ENCODE measurements around the gene ACSBG1. TPM values are rescaled to one million over a fixed set of nuclear protein-coding genes. Genes with fewer than 3 reads are reported as not detected.

ACSBG1 gene
- total and polyA plus RNA-seq, 10 of the 15 experiments (the other 5 are each of a cell fraction or from before 2014, with no cell fraction given) = 0.11 to 0.75 (median 0.42) TPM

DNA sequence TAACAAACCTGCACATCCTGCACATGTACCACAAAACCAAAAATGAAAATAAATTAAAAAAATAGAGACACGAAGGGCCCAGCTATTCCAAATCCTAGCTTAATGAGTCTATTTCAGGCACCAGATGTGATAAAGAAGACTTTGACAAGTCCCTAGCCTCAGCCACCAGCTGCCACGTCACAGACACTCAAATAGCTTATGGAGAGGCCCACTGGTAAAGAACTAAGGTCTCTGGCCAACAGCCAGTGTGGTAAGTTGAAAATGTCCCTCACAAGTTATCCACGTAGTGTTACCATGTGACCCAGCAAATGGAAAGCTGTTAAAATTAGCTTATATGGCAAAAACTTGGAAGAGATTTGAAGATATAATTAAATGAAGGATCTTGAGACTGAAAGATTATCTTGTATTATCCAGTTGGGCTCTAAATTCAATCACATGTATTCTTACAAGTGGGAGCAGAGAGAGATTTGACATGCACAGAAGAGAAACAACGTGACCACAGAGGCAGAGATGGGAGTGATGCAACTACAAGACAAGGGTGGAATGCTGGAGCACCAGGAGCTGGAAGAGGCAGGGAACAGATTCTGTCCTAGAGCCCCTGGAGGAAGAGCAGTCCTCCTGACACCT, 10.9 kb downstream of the ACSBG1 start:
- H3K79me2 ChIP-seq (ENCODE audit: control insufficient read depth, insufficient read depth, low read length) = no peaks in the 10 kb centered on the region
- no peaks in the 10 kb centered on the region for H4K20me1 ChIP-seq (ENCODE audit: control insufficient read depth, insufficient read depth)
- ChIA-PET RAD21 (ENCODE audit: unreplicated experiment) (interaction anchor here (0.5 to 0.9 kb wide), 2 partner anchors 16 to 88 kb away, joined by 3 to 6 read pairs; no protein-coding TSS in a partner anchor), SMC1A (ENCODE audit: uncharacterized antibody, unreplicated experiment) (interaction anchor here (1.1 to 1.5 kb wide), 3 partner anchors 11 to 28 kb away, joined by 4 to 6 read pairs (median 5); partner anchors contain the start of gene ACSBG1), CTCF (interaction anchor here (0.7 to 3.4 kb wide), 3 partner anchors 16 to 284 kb away, joined by 3 to 16 read pairs (median 4); partner anchors contain the start of gene HYKK), POLR2A (no interaction called here)
- WGBS (ENCODE audit: insufficient coverage, insufficient replicate concordance, low lambda C conversion rate, missing lambda C conversion rate) = 60% methylated on average over 4 of the region's 4 CpGs
- DNase-seq (ENCODE audit: low read depth, low spot score) = no peak
- no peak overlapping the region for H3K9ac ChIP-seq (ENCODE audit: control insufficient read depth, insufficient read depth, low read length)
- intact Hi-C loops (cut with micrococcal nuclease; ENCODE audit: unreplicated experiment) (no loop called here), in situ Hi-C loops (cut with MboI) (no loop called here)
- ATAC-seq = no peak
- no peak overlapping the region for H3K4me2 ChIP-seq (ENCODE audit: control insufficient read depth, insufficient read depth)
- BruUV-seq (replicated peaks) = no TSS peak
- no peak for FAIRE-seq
- H3K27ac ChIP-seq (ENCODE audit: control insufficient read depth, insufficient read depth) = no peak overlapping the region
- H3K9me3 ChIP-seq (replicated peaks; ENCODE audit: control insufficient read depth, insufficient read depth, low read length) = no peaks in the 10 kb centered on the region; the same call in 2 of the 3 replicates
- no peak overlapping the region for H3K4me3 ChIP-seq
- no peaks in the 10 kb centered on the region for H3K36me3 ChIP-seq (ENCODE audit: control insufficient read depth in 2 of 2, insufficient read depth in 2 of 2, low read length in 1 of 2)
- no peak overlapping the region for H2AFZ ChIP-seq (ENCODE audit: control insufficient read depth, low read depth, low read length)
- no peaks in the 10 kb centered on the region for H3K27me3 ChIP-seq (replicated peaks in 1 of 2; ENCODE audit: control insufficient read depth in 2 of 2, insufficient read depth in 2 of 2, low read length in 1 of 2)
- TF ChIP-seq MLLT1 (IDR thresholded peaks at IDR 0.05) (no peak), JUND (IDR thresholded peaks at IDR 0.05; ENCODE audit: low read depth, low read length) (no peak), RBBP5 (conservative IDR thresholded peaks at IDR 0.05) (no peak), CBX3 (IDR thresholded peaks at IDR 0.05; ENCODE audit: borderline replicate concordance, low read depth) (no peak), ZNF24 (IDR thresholded peaks at IDR 0.05) (no peak), SIX5 (IDR thresholded peaks at IDR 0.05; ENCODE audit: low read depth, low read length, severe bottlenecking) (no peak), POLR2AphosphoS5 (IDR thresholded peaks at IDR 0.05; ENCODE audit: low read length) (no peak), NBN (IDR thresholded peaks at IDR 0.05) (no peak), RUNX3 (IDR thresholded peaks at IDR 0.05; ENCODE audit: low read length) (no peak)
- TF ChIP-seq, protein P1, sequence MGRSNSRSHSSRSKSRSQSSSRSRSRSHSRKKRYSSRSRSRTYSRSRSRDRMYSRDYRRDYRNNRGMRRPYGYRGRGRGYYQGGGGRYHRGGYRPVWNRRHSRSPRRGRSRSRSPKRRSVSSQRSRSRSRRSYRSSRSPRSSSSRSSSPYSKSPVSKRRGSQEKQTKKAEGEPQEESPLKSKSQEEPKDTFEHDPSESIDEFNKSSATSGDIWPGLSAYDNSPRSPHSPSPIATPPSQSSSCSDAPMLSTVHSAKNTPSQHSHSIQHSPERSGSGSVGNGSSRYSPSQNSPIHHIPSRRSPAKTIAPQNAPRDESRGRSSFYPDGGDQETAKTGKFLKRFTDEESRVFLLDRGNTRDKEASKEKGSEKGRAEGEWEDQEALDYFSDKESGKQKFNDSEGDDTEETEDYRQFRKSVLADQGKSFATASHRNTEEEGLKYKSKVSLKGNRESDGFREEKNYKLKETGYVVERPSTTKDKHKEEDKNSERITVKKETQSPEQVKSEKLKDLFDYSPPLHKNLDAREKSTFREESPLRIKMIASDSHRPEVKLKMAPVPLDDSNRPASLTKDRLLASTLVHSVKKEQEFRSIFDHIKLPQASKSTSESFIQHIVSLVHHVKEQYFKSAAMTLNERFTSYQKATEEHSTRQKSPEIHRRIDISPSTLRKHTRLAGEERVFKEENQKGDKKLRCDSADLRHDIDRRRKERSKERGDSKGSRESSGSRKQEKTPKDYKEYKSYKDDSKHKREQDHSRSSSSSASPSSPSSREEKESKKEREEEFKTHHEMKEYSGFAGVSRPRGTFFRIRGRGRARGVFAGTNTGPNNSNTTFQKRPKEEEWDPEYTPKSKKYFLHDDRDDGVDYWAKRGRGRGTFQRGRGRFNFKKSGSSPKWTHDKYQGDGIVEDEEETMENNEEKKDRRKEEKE (IDR thresholded peaks at IDR 0.05) = no peak
- peaks cover 3% of the 10 kb centered on the region; the same call in 1 of the 2 replicates for H3K4me1 ChIP-seq (ENCODE audit: control insufficient read depth, insufficient read depth, low read length)

Measured in GM12878 (cell line).